GM21619 (cell line): ENCODE measurements around the gene CYB5R3.
"Not testable (repeated sequence)": the region's sequence is repeated elsewhere in the genome, so short reads cannot be mapped to it uniquely, and the experiment has no call there.

Source experiments
- ATAC-seq: cut with Tn5 transposase; IDR thresholded peaks from one replicate; pipeline ENCODE4 v1.9.1; 2021; ENCODE audit not compliant: unreplicated experiment

Gene CYB5R3

DNA sequence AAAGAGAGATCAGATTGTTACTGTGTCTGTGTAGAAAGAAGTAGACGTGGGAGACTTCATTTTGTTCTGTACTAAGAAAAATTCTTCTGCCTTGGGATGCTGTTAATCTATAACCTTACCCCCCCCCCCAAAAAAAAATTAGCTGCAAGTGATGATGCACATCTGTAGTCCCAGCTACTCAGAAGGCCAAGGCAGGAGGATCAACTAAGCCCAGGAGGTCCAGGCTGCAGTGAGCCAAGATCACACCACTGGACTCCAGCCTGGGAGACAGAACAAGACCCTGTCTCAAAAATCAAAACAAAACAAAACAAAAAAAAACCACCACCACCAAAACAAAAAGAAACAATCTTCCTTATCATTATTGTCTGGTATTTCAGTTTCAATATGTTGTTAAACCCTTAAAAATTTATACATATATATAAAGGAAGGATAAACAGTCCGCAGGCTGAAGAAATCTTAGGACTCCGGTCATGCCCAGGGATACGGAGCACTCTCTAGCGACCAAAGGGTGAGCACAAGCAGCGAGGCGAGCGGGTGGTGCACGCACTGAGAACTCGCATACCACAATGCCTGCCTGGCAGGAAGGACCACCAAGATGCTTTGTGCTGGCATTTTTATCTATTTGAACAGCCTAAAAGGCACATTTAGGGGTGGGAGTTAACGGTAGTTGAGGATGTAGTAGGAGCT is 40.9 kb downstream of the CYB5R3 start:
- no peak for ATAC-seq

DNA sequence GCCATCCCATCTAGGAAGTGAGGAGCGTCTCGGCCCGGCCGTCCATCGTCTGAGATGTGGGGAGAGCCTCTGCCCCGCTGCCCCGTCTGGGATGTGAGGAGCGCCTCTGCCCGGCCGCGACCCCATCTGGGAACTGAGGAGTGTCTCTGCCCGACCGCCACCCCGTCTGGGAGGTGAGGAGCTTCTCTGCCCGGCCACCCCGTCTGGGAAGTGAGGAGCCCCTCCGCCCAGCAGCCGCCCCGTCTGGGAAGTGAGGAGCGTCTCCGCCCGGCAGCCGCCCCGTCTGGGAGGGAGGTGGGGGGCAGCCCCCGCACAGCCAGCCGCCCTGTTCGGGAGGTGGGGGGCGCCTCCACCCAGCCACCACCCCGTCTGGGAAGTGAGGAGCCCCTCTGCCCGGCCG is 41.6 kb downstream of the CYB5R3 start:
- ATAC-seq = not testable (repeated sequence)

DNA sequence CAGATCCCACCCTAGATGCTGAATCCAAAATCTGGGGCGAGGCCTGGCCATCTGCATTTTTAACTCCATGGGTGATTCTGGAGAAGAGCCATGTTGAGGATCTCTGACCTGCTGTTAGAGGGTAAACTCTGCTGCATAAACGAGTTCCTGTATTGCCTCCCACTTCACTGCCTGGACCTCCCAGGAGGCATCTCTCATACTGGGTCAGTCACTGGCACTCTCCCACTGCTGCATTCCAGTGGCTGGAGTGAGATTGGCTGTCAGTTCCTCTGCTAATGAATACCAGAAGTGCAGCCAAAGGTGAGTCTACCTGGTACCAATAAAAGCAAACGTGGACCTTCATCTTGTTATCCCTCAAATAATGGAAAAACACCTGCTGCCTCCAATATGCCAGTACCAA is 44.8 kb downstream of the CYB5R3 start:
- ATAC-seq = no peak

DNA sequence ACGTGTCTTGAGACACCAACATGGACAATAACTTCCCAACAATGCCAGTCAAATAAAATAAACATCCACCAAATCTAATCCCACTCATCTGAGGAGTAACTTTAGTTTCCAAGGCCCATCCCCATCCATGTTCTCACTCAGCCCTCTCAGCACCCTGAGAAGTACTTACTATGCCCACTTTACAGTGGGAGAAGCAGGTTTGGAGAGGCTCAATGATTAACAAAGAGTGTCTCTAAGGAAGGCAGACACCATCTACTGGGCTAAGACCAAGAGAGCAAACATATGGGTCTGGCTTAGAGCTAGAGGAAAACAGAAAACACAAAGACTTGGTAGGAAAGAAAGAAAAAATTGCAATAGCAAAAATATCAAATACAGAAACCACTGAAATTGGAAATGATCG is 45.8 kb downstream of the CYB5R3 start:
- ATAC-seq = no peak

DNA sequence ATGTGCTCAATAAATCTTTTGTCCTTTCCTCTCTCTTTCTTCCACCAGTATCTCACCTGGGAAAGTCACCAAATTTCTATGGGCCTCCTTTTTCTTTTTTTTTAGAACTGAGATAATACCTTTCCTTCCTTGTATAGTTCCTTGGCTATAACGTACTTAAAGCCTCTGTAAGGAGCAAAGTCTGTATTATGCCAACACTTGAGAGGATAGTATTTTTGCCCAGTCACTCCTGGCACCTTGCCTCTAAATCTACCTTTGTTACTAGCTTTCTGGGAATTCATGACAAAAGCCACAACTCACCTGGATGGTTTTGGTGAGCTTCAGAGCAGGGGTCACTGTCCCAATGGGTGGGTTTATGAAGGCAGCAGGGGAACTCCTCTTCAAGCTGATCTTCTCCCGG is 46.7 kb downstream of the CYB5R3 start:
- no peak for ATAC-seq

DNA sequence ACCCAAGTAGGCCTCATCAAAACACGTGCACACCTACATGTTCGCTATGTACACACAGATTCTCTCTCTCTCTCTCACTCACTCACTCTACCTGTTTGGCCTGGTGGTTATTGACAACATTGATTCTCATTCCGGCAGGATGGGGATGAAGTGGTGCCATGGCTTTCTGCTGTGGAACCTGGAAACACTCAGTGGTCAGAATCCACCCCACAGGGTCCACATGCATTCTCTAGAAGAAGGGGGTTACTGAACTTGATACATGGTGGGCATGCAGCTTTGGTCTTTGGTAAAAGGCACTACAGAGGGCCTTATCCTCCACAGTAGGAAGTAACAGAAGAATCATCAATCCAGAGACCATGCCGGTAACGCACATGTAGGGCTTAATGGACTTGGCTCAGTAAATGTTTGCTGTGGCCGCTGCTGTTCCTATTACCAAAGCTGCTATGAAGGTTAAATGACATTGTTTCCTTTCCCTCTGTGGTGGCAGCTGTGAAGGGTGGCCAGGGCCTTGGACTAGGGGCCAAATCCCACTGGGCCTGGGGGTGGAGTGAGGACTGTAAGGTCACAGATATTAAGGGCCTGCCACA is 47.2 kb downstream of the CYB5R3 start:
- no peak for ATAC-seq

DNA sequence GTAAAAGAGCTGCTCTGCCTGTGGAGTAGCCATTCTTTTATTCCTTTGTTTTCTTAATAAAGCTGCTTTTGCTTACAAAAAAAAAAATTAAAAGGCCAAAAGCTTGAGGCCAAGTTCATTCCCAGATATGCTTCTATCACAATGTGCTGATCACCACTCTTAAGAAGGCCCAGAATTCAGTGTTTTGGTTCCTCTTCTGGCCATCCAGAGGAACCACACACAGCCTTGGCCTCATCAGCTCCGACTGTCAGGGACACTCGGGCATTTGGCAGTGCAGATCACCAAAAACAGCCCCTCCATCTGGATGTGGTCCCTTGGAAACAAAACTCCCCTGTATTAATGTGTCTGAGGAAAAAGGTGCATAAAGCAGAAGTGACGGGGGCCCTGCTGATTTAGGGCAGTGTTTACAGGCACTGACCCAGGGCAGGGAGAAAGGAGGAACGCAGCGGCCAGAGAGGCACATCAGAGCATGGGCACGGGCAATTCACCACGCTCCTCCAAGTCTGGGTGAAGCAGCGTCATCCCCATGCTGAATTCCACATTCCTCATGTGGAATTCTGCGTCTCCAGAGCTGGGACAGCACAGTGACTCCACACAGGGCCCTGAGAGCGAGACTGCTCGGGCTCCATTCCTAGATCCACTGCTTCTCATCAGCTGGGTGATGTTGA is 52.2 kb downstream of the CYB5R3 start:
- ATAC-seq = no peak

DNA sequence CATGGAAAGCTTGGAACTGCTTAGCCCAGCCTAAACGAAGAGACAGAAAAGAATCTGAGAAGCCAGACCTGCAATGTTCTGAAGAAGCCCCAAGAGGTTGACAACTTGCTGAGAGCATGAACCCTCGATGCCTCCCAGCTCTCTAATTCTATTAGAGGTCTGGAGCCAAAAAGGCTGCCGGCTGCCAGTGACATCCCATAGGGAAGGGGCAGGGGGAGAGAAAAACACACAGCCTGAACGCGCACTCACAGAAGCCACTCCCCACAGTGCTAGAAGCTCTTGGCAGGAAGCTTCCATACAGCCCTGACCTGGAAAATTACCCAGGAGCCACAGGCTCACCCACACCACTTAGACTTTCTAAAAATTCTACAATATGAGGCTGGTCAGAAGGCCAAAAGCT is 52.9 kb downstream of the CYB5R3 start:
- no peak for ATAC-seq

DNA sequence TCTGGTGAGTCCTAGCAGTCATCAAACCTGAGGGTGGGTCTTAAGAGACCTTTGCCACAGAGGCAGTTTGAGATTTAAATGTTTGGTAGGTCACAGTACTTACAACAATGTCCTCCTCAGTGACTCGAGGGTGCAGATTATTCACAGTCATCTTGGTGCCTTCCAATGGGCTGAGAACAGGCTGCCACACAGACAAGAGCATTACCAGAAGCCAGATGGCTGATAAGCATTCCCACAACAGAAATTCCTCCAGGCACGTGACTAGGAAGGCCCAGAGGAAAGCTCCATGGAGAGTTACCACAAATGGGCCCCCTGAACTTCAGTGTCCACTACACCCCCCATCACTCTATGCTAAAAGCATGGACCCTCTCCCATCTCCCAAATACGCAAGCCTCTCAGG is 53.8 kb downstream of the CYB5R3 start:
- no peak for ATAC-seq

DNA sequence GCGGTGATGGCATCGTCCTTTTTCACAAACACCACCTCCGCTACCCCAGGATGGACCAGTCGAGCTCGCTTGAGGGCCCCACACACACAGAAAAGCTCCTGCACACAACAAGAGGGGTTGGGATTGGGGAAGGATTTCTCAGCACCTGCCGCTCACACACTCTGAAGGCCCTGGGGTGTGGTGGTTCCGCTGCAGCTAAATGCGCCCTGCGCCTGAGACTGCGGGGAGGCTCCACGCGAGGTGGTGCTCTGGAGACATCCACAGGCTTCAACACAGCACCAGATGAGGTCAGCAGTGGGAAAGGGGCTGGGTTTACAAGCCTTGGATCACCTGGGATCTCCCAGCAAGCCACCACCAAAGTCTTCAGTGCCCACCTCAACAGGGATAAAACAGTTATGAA is 57.2 kb downstream of the CYB5R3 start:
- ATAC-seq = no peak

DNA sequence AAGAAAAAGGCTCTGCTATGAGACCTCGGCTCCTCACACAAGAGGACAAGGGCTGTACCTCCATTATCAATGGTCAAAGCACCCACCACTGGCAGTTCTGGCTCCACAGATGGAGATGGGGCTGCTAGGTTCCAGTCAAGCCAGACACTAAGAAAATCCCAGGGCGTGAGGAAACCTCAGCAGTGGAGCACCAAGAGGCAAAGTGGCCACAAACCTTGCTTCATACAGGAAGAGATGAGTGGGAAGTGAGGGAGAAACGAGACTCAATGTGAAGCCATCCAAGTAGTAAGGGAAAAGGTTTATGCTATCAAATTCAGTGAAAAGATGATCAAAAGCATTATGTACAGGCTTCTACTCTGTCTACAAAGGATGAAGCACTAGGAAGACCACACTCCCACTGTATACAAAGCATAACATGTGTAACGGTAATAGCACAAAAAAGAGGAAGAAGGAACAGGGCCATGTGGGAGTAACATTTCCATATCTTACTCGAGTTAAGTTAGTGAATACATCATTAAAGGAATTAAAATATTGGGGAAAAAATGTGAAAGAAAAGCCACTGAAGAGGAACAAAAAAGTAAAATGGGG is 61.5 kb downstream of the CYB5R3 start:
- ATAC-seq = no peak

DNA sequence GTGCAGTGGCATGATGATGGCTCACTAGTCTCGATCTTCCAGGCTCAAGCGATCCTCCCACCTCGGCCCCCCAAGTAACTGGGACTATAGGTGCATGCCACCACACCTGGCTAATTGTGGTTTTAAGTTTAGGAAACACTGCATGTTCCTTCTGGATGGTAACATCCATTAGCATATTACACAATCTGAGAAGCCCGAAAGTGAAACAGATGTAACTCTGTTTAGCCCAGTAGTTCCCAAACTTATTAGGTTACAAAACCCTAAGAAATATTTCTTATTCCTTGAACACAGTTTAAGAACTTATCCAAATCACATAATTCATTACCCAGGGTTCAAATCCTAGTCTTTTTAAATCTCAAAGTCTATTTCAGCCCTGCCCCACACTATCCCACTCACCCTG is 62.8 kb downstream of the CYB5R3 start:
- ATAC-seq = no peak

DNA sequence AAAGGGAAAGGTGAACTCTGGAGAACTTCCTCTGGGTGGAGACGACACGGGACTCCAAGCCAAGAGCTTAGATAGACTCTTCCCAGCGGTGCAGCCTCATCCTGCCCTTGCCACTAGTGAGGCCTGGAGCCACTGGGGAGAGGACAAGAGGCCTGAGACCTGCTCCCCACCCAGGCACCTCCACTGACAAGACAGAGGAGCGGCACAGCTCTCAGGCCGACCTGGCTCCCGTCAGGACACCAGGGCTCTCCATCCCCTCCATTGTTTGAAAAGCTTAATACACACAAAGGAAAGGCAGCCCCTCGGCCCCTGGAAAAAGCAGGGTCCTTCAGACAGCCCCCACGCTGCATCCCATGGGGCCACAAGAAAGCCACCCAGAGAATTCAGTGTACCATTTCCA is 64.1 kb downstream of the CYB5R3 start:
- ATAC-seq = no peak

DNA sequence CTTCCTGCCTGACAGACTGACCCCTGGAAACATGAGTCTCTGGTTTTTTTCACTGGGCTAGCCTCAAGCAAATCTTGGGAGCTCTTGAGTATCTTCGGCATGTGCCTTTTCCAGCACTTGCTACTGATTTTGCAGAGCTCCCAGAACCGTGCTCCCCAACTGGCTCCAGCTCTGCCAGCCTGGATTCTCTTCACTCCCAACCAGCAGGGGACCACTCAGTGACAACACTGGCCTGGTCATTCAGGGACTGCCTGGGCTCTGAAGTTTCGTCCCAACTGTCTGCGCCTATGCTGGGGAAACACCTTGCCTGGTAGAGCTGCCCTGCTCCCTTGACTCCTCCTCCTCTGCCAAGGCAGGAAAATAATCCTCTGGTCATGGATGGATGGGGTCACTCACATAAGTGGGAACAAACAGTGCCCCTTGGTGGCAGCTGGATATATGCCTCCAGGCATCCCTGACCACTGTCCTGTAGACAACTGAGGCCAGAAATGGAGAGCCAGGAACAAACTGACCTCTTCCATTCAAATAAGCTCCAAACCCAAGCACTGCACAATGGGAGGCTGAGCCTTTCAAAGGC is 64.7 kb downstream of the CYB5R3 start:
- no peak for ATAC-seq

DNA sequence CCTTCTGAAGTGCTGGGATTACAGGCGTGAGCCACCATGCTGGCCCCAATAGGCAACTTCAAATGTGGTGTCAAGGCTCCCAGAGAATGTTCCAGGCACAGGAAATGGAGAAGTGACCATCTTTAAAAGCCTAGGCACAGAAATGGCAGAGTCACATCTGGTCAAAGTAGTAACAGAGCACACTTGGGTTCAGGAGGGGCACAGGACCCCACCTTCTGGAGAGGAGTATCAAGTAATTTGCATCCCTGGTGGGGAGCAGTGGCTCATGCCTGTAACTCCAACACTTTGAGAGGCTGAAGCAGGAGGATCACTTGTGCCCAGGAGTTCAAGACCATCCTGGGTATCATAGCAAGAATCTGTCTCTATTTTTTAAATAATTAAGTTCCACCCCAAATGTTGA is 66.2 kb downstream of the CYB5R3 start:
- no peak for ATAC-seq

DNA sequence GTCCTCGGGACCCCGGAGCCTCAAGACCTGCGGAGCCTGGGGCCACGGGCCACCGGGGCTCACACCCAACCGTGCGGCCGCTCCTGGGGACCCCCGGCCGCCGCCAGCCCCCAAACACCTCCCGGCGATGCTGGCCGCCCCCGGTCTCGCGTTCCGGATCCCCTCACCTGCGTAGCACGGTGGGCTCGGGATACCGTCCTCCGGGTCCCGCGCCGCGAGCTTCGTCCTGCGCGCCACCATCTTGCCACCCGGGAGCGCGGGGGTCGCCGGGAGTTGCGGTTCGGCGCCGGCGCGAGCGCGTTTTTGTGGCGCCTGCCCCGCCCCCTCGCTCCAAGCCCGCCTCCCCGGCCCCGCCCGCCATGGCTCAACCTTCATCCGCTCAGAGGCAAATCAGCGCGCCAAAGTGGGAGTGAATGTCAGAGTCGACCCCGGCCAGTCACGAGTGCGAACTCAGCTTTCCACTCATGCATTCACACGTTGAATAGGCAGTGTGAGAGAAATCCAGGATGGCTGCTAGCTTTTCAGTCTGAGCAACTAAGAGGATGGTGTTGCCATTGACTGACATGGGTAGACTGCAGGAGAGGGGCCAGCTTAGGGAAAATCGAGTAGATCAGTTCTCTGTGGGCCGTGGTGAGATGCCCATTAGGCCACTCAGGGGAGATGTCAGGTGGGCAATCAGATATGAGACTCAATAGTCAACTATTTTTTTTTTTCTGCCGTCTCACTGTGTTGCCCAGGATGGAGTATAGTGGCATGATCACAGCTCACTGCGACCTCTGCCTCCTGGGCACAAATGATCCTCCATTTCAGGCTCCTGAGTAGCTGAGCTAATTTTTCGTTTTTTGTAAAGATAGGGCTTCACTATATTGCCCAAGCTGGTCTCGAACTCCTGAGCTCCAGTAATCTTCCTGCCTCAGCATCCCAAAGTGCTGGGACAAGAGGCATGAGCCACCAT is 67.2 kb downstream of the CYB5R3 start:
- no peak for ATAC-seq

DNA sequence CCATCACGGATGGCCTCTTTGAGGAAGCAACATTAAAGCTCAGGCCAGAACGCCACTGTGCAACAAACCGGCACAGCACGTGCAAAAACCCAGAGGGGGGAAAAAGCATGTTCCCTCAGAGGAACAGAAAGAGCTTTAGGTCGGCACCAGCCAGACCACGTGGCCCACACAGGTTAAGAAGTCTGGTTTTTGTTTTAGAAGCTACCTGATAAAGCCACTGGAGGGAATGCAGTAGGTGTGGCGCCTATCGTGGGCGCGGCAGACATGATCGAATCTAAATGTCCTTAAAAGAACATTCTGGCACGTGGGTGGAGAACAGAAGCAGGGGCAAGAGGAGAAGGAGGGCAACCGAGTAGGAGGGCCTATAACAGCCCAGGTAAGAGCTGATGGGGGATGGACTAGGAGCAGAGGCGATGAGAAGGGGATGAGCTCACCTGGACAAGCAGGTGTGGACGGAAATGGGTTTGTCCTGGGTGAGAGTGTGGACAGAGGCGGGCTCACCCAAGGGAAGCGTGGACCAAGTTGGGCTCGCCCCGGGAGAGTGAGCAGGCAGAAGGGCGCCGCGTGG is 67.9 kb downstream of the CYB5R3 start:
- ATAC-seq = not testable (repeated sequence)

DNA sequence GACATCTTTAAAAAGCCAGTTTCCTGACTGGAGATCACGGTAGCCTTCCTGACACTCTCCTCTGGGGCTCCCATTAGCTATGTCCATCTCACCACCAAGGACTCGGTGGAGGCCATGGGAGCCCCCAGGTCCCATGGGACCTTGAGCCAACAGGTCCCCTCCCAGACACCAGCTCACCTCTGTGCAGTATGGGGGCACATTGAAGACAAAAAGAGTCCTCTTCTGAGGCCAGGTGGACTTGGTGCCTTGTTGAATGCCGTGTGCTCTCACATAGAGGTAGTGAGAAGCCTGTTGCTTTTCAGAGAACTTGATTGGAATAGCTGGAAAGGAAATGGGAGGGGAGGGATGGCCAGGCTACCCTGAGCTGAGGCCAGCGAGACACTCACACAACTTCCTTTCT is 69.2 kb downstream of the CYB5R3 start:
- not testable (repeated sequence) for ATAC-seq

DNA sequence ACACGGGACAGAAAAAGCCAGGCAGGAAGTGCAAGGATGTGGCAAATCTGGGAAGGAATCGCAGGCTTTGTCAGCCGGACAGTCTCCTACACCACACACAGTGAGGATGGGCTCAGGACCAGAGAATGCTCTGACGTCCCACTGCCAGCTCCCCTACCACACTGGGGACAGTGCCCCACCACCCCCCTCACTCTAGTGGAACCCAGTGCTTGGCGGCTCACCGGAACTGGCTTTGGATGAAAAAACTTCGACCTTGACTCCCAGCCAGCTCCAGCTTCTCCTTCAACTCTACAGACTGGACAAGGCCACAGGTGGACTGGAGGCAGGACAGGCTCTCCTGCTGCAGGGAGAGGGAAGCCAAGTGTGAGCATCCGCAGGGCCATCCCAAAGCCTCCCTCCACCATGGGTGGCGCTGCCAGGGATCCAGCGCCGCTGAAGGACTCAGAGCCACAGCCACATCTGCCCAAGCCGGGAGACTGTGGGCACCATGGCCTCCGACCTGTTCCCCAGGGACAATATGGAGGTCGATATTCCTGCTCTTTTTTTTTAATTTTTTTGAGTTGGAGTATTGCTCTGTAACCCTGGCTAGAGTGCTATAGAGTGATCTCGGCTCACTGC is 71.5 kb downstream of the CYB5R3 start:
- ATAC-seq = no peak

DNA sequence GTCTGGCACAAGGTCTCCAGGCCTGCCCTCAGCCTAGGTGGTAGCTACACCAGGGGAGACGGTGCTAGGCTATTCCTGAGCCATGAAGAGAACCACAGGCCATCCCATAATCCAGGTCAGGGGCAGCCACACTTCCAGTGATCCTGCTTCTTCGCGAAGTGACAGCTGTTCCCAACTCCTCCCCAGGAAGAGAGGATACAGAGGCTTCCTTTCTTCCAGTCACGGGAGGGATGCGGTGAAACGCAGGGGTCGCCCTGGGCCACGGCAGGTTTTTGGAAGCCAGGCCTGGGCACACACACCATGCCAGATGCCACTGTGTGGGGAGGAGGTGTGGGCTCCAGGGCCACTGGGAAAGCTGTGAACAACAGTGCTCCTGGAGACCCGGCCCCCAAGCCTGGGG is 72.1 kb downstream of the CYB5R3 start:
- ATAC-seq = not testable (repeated sequence)
